ENCODE data around the gene PAXIP1.
A peak's percentile ranks its signal among the peaks of the same experiment; 100 is the strongest.
"Not testable (repeated sequence)": the region's sequence is repeated elsewhere in the genome, so short reads cannot be mapped to it uniquely, and the experiment has no call there.

Gene PAXIP1

DNA sequence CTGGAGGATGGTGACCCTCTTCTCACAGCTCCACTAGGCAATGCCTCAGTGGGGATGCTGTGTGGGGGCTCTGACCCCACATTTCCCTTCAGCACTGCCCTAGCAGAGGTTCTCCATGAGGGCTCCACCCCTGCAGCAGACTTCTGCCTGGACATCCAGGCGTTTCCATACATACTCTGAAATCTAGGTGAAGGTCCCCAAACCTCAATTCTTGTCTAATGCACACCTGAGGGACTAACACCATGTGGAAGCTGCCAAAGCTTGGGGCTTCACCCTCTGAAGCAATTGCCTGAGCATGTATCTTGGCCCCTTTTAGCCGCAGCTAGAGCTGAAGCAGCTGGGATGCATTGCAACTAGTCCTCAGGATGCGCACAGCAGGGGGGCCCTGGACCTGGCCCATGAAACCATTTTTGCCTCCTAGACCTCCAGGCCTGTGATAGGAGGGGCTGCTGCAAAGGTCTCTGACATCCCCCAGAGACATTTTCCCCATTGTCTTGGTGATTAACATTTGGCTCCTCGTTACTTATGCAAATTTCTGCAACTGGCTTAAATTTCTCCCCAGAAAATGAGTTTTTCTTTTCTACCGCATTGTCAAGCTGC, 68.5 kb downstream of the PAXIP1 start:
- DNase-seq, result not testable (repeated sequence)

- no peak for DNase-seq
Measured at GRCh38 chr7:154931906-154932305, 71.0 kb downstream of the PAXIP1 start.

GRCh38 chr7:154929006-154929726, 73.8 kb downstream of the PAXIP1 start:
- DNase-seq, result no peak

DNA sequence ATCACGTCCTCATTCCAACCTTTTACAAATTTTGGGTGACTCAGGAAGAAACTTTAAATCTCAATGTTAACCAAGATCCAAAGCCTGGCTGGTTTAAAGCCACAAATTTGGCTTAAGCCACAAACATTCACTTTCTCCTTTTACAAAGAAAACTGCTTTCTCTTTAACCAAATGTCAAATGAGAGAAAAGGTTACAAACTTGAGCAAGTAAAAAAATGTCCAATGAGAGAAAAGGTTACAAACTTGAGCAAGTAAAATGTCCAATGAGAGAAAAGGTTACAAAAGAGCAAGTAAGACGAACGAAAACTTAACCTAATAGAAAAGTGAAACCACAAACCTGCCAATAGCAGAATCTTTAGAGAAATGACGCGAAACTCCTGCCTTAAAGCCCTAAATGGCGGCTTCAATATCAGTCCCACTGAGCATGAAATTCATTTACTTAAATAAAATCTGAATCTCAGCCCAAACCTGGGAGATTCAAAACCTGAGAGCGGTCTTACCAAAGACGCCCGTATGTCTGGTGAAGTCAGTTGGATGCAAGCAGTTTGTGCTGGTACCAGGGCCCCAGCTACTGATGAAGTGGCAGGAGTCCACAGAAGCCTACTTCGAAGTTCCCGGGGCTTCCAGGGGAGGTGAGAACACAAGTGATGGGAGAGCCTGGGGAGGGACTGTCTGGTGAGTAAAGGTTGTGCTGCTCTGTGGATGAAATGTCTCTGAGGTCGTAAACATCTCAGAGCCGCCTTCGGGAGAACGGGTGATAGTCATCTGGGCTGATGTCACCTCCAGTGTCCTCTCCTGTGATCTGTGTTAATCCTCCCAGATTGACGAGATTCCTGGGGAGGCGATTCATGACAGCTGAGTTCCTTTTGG, 74.6 kb downstream of the PAXIP1 start:
- peak; percentile 97 for DNase-seq

DNA sequence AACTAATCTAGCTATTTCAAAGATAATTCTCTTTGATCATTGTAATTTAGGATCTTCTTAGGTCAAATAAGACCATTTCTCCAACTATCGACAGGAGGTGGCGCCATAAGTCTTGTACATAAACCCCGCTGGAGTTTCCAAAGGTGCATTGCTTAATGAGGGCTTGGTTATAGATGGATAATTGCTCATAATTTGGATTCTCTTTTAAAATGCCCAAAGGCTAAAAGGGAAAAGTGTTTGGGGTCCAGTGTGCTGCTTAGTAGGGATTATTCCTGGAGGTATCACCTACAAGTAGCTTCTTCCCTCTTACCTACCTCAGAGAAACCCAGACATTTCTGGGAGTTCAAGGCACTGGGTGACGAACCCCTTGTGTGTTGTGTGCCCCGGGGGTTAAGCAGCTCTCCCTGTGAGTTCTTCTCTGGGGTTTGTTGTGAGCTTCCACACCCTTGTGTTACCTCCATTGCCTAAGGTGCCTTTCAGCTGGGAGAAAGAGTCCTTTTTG, 75.2 kb downstream of the PAXIP1 start:
- peak; percentile 84 for DNase-seq

- not testable (repeated sequence) for DNase-seq
Measured at GRCh38 chr7:154922472-154922871, 80.5 kb downstream of the PAXIP1 start.

DNA sequence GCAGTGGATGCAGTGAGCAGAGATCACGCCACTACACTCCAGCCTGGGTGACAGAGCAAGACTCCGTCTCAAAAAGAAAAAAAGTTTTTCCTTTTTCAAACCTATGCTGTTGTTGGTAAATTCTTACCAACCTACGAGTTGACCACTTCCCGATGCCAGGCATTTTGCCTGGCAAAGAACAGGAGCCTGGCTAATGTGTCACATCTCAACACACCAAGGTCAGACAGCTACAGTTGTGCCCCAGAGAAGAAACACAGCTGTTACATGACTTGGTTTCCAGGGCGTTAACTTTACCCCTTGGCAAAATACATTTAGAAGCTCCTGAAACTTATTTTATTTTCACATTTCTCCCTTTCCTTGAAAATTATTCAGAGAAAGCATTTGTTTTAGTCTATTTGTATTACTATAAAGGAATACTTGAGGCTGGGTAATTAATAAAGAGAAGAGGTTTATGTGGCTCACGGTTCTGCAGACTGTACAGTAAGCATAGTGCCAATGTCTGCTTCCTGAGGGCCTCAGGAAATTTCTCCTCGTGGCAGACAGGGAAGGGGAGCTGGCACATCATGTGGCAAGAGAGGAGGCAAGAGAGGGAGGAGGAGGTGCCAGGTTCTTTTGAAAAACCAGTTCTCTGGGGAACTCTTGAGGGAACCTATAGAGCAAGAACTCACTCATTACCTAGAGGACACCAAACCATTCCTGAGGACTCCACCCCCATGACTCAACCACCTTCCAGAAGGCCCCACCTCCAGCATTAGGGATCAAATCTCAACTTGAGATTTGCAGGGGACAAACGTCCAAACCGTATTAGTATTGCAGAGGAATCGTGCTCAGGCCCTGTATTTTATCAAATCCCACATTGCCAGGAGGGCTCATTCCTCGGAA, 83.3 kb downstream of the PAXIP1 start:
- no peak for DNase-seq

DNA sequence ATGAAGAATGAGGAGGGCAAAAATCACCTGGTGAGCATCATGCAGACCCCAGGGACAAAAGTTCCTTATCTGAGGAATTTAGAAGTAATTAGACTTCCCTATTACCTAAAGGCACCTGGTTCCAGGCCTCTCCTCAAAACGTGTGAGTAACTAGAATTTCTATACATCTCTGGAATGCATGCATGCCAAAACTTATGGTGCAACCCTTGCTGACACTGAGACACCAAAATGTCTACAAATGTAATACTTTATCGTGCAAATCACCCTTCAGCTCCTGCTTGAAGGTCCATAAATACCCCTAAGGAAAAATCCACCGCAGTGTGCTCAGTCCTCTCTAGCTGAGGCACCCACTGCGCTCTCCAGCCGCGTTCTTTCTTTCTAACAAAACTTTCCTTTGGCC, 84.2 kb downstream of the PAXIP1 start:
- DNase-seq, result no peak

GRCh38 chr7:154918266-154918665, 84.7 kb downstream of the PAXIP1 start:
- no peak for DNase-seq

DNA sequence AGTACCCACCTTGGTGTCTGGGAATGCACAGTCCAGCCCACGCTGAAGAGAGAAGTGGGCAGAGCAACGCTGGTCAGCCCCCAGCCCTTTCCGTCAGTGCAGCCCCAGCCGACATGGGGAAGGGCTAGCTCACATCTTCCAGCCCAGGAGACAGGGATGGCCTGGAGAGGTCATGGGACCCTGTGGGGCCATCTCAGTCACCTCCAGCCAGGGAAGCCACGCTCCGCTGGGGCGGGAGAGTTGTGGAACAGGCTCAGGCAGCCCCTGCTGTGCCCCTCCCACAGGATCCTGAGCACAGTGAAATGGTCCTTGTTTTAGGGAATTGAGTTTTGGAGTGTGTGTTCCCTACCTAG, 85.1 kb downstream of the PAXIP1 start:
- no peak for DNase-seq

DNA sequence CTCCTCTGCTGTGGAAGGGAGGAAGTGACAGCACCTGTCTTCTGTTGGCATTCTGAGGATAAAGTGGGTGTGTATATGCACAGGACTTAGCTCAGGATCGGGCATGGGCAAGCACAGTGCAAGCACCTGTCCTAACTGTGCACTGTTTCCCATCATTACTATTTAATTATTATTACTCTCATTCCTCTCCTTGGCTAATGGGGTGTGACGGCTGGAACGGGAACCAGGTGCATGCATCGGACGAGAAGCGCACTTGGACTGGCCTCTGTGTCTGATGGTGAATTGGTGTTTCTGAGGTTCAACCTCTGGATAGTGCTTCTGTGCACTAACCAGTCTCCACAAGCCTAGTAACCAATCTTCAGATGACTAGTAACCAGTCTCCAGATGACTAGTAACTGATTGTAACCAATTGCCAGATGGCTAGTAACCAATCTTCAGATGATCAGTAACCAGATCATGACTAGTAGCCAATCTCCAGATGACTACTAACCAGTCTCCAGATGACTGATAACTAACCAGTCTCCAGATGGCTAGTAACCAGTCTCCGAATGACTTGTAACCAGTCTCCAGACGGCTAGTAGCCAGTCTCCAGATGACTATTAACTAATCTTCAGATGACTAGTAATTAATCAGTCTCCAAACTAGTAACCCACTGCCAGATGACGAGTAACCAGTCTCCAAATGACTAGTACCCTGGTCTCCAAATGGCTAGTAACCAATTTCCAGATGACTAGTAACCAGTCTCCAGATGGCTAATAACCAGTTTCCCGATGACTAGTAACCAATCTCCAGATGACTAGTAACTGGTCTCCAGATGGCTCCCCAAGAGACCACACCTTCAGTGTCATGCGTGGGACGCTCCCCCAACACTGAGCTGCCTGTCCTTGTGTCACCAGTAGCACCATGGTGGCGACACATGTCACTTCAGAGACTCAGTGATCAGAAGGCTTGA, 85.8 kb downstream of the PAXIP1 start:
- DNase-seq, result no peak

GRCh38 chr7:154916381-154916780, 86.5 kb downstream of the PAXIP1 start:
- DNase-seq, result no peak

GRCh38 chr7:154915600-154915999, 87.3 kb downstream of the PAXIP1 start:
- no peak for DNase-seq

DNA sequence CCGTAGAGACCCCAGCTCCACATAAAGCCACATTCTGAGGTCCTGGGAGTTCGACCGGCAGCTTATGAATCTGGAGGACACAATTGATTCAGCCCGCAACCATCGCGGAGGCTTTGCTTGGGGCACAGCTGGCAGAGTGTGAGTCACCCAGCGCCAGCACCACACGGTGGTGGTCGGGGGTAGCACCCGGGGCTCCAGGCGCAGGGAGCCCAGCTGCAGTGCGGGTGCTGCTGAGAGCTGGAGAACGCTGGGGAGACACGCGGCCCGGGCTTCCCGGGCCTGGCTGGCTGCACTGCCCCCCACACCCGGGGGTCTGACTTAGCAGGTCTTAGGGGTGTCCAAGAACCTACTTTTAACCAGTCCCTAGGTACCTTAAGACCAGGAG, 87.9 kb downstream of the PAXIP1 start:
- DNase-seq, result no peak

DNA sequence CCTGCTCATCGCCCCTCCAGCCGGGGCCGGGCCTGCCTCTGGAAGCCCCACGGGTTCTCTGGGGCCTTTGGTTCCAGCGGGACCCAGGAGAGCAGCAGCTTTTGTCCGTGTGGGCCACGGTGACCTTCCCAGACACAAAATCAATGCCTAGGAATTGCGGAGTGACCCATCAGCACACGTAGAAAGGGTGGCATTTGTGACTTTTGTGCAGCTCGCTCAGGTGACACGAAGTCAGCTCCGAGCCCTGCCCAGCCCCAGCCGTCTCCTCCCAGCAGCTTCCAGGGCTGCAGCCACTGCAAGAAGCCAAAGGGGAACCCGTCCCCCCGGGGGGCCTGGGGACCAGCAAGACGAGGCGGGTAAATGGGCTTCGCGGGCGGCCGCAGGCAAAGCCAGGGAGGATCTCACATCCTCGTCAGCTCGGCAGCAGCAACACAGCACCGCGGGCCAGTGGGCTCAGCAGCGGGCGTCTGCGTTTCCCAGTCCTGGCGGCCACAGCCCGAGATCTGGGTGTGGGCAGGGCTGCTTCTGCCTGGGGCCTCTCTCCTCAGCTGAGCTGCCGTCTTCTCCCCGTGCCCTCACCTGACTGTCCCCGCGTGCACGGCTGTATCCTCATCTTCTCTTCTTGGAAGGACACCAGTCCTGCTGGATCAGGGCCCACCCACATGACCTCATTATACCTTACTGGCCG, 88.5 kb downstream of the PAXIP1 start:
- DNase-seq, result no peak

- peak; percentile 84 for DNase-seq
Measured at GRCh38 chr7:154913638-154914307, 89.2 kb downstream of the PAXIP1 start.

DNA sequence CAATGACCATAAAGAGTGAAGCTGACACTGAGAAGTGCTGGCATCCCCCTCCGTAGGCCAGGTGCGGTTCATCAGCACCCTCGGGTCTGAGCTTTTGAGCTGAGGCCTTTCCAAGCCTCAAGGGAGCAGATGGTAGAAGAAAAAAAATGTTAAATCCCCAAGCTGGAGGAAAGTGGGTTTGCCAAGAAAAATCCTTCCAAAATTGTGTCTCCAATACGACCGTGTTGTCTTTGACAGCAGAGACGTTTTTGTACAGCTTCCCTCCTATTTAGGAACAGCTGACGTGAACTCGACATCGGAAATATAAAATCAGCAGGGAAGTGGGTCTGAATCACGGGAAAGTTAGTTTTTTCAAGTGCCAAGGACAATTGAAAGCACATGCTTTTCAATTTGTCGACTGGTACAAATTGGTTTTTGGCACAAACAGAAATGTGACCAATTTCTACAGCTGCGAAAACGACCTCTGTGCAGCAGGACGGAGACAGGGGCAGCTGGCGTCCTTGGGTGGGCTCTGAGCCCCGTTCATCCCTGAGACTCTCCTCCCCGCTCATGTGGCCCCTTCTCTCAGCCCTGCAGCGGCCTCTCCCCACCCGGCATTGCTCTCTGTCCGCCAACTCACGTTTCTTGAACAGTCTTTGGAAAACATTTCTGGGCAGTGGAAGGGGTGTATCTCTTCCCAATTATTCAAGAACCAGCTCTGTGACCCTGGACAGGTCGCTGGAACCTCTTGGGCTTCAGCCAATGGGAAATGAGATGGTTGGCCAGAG, 89.9 kb downstream of the PAXIP1 start:
- DNase-seq, result no peak

GRCh38 chr7:154911862-154912455, 91.0 kb downstream of the PAXIP1 start:
- DNase-seq, result no peak

DNA sequence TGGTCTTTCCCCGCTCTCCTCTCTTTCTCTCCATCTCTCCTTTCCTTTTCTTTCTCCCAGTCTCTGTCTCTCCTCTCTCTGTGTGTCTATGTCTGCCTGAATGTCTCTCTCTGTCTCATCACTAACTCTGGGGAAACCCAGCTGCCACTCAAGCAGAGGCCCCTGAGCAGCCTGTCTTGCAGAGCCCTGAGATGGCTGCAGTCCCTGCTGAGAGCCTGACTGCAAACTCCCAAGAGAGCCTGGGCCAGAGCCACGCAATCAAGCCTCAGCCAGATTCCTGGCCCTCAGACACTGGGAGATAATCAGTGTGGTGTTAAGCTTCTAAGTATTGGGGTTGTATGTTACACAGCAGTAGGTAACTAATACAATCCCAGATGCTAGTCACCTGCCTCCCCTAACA, 91.5 kb downstream of the PAXIP1 start:
- DNase-seq, result no peak
